Activated CD8-positive, alpha-beta memory T cell treated with anti-CD3 and anti-CD28 coated beads for 1 hour (primary cell): ENCODE measurements around the gene MVB12B.

Source experiments
- DNase-seq, 2 donors: peaks; one replicate each; pipeline ENCODE4 v3.0.0-alpha.2; 2020; ENCODE audit warnings: low read depth in 1 of 2; ENCODE audit errors: extremely low read depth in 1 of 2

Gene MVB12B

DNA sequence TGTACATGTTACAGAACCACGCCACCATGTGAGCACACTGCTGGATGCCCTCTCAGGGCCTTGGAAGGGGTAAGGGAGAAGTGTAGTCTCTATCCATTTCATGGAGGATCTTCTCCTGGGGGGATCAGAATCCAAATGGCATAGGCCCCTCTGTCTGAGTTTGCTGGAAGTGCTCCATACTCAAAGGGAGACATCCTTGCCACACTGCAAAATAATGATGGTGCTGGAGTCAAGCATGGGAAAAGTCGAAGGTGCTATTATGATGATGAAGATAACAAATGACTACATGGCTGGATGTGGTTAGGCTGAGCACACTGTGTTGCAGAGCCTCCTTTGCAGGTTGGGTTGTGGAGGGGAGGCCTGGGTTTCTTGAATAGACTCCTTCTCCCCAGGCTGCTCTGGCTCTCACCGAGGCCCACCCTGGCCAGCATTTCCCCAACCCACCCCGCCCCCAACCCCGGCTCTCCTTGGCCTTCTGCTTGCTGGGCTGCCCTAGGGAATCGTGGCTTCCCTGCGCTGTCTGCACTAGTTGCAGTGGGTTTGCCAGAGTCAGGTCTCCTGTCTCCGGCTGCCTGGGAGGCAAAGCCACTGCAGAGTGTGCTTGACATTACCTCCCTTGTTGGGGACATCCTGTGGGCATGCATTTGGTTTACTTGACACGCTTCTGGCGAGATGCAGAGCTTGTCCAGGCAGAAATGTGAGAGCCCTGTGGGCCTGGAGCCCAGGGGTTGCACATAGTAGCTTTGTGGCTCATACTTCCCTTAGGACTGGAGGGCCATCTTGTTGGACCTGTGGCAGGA is 3.0 kb downstream of the MVB12B start:
- DNase-seq = no peak

DNA sequence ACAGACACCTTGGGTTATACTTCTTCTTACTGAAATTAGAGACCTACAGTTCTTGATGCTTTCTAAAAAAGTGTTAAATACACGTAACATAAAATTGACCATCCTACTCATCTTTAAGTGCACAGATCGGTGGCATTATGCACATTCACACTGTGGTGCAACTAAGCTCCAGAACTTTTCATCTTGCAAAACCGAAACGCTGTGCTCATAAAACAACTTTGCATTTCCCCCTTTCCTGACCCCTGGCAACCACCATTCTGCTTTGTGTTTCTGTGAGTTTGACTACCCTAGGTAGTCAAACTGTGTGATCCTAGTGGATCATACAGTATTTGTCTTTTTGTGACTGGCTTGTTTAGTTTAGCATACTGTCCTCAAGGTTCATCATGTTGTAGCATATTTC is 3.9 kb downstream of the MVB12B start:
- DNase-seq = no peak

DNA sequence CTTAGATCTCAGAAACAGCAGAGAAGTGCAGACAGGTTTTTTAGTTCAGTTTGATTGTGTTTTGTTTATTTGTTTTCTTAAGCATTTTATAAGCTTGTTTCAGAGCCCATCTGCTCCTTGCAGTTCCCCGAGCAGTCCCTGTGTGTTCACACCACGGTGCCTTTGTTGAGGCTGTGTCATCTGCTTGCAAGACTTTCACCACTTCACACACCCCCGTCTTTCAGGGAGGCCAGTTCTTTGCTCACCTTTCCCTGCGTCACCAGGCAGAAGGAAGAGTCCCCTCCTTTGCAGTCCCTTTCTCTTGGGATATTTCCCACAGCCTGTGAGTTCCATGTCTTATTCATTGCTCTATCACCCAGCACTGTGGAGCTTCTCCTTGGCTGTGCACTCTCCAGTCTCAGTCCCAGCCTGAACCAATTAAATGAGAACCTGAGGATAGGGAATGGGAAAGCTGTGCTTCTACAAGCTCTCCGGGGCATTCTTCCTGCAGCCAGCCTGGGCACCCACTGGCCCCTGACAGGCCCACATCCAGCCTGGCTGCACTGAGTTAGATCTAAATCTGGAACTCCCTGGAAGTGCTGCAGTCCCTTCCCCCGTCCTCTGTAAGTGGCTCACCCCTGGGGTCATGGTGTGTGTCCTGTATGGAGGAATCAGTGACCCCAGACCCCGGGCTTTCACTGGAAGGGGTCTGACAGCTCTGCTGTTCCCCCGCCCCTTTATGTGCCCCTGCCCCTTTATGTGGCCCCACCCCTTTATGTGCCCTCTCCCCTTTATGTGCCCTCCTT is 5.5 kb downstream of the MVB12B start:
- DNase-seq = no peak

DNA sequence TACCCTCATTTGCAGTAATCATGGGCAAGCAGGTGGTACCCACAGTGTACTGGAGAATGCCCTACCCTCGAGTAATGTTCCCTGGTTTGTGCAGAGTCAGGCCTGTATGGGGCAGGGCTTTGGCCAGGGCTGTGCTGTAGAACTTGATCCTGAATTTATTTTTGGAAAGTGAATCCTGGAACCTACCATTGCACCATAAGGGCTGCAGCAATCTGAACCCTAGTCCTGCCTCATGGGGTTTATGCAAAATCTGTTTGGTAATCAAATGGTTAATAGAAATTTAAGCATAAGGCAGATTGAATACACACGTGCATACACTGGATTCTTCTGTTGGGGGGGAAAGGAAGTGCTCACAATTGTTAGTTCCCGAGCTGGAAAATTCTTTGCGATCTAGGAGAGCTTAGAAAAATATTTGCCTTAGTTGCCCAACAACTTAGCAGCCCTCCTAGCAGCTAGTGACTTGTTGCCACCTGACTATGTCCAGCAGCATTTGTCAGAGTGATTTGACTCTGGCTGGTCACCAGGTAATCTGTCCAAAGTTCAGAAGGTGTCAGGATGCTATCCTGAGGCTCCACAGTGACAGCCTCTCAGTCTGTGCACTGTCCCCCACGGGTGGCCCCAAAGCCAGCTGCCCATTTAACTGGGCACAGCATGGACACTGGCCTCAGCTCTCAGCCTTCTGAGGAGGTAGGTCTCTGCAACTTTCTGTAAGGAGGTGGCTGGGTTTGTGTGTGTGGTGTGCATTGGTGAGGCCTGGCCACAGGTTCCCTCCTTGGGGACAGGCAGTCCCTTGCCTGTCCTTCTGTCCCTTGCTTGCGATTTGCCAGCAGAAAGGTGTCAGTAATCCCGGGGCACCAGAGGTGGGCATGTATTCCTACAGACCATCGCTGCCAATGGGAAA is 8.3 kb downstream of the MVB12B start:
- DNase-seq = no peak

DNA sequence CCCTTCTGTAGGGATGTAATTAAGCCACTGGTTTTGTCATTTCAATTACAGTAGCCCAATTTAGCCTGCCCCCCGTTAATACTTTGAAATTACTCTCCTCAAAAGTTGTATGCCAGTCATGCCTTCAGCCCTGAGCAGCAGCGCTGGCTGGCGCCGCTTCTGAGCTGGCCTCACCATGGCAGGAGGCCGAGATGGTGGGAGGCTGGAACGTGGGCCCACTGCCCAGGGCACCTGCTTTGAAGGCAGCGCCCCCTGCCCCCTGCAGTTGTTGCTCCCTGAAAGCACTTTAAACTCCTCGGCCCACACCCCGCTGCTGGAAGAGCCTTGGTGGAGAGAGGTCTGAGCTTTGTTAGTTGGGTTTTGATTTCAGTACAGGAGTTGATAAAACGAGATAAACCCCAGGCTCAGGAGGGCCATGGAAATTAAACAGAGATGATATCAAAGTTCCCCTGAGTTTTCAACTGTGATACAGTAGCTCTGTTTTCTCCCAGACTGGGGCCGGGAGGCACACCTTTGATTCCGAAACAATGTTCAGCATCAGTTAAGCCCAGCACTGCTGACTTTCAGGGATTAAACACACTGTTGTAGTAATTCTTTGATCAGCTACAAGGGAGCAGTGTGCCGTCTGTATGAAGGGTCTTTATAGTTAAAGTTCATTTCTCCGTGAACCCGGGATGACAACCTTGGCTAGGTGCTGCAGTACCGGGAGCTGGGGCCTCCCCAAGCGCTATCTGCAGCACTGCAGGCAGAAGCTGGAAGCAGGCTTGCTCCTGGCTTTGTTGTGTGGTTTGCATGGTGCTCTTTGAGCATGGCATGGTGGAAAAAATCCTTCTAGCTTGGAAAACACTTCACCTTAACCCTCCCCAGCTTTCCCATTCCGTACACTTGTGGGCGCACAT is 9.5 kb downstream of the MVB12B start:
- DNase-seq = no peak

DNA sequence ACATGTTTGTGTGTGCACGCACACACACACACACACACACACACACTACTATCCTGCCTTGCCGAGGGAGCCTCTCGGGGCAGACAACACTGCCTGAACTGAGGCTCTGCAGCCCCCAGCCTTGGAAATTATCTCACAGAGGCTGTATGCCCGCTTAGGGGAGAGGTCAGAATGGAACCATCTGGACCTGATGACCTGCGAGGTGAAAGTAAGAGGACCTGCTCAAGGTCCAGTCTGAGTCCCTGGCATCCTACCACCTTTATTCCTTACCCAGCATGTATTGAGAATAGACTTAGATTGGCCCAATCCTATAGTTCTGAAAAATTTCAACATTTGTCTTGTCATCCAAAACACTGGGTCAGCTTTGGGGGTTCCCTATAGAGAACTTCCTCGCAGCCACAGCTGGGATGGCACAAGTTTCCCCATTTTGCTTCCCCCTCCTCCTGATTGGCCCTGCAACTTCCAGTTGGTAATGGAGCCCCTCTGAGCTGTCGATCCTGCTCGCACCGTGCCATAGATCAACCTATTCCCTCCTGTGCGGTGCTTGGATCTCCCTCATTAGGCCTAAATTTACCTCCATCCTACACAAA is 10.2 kb downstream of the MVB12B start:
- no peak for DNase-seq

DNA sequence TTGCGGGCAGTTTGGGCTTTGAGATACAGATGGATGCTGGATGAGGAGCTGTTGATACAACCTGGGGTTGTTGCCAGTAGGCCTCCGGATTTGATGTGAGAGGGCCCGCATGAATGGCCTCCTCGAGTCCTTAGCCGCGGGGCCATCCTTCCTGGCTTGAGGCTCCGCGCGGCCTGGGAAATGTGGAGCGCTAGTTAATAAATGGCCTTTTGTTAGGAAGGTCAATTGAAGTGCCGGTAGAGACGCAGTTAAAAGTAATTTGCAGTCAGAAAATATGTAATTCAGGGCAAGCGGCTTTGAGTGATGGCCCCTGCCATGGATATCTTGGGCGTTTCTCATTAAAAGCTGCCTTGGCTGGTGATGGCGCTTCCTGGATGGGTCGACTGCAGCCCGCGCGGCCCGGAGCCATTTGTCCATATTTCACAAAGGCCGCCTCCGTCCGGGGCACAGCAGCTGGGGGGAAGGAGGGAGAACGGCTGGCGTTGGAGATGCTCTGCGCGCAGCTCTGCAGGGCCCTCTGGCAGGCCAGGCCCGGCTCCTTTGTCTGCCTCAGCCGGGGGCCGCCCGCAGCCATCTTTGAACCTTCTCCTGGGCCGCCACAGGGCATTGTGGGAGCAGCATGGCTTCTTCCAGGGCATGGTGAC is 11.2 kb downstream of the MVB12B start:
- no peak for DNase-seq

DNA sequence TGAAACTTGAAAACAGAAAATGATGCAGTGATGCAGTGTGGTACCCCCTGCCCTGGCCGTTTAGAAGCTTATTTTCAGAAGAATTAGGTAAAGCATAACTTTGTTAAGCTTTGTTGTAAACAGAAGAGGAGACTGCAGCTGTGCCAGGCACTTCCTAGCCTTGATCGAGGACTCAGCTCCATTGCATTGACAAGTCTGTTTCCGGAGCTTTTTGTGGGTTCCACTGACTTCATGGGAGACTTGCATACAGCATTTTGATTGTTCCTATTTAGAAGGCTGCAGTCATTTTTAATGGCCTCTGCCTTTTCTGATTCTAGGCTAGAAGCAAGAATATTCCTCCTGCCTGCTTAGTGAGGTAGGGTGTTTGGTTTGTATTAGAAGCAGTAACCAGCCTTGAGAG is 12.3 kb downstream of the MVB12B start:
- no peak for DNase-seq

DNA sequence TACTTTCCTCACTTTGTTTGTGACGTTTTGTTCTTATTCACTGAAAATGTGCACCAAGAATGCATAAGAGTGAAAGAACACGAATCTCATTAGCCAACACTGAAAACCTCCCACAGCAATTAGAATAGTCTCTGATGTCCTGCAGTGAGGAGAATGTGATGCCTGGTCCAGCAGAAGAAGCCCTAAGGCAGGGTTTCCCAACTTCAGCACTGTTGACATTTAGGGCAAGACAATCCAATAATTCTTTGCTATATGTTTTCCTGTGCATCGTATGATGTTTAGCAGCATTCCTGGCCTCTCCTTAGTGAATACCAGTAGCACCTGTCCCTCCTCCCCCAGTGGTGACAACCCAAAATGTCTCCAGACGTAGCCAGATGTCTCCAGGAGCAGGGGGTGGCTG is 14.8 kb downstream of the MVB12B start:
- no peak for DNase-seq

DNA sequence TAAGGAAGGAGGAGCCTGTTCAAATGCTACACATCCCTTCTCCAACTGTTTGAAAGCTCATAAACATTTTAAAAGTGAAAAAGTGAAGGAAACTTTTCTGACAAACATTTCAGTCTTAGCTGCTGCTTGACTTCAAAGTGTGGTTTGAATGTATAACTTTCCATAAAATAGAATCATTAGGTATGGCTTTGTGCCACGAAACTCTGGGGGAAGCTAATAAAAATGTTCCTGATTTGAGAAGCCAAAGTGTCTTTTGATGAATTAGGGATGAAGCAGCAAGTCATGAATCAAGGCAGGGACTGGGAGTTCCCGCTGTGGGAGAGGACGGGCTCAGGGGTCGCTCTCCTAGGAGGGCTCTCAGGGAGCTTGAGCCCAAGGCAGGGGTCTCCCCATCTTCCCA is 15.3 kb downstream of the MVB12B start:
- DNase-seq = no peak

DNA sequence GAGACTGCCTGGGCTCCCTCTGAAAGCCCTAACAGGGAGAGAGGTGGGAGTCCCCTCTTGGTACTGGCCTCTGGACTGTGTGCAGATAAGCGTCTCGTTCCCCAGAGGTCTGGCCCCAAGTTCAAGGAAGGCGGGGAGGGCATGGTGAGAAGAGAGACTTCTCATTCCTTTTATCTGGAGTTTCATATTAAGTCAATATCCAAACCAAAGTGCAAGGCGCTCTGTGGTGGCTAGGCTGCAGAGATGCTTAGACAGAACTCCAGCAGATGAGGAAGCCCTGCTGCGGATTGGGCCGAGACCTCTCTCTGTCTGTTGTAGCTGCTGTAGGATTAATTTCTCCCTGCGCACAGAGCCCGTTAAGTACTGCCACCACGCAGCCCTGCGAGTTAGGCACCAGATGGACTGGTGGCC is 16.0 kb downstream of the MVB12B start:
- DNase-seq = no peak

DNA sequence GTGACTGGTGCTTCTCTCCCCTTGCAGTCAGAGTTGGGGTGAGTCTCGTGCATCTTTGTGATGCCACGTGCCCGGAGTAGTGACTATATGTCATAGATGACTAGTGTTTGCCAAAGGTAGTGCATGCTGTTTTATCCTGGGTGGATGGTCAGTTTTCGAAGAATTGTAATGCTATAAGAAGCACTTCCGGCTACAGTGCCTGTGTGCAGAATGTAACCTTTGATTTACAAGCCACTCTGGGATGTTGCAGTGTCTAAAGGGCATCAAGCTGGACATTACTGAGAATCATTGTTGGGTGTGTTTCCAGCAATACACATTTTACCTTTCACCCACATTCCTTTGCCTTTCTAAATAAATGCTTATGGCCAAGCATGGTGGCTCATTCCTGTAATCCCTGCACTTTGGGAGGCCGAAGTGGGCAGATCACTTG is 16.7 kb downstream of the MVB12B start:
- DNase-seq = no peak

DNA sequence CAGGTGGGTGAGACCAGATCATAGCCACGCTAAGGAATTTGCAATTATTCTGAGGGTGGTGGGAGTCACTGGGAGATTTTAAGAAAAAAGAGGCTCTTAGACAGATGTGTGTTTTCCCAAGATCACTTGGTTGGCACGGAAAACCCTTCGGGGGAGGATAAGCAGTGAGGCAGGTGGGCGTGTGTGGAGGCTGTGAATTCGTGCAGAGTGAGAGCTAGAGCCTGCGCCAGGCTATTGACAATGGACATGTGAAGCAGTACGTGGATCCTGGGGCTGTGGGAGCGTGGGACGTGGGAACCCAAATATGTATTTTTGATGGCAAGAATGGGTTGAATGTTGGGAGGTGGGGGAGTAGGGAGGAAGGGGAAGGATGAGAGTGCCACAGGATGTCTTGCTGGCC is 19.4 kb downstream of the MVB12B start:
- no peak for DNase-seq

DNA sequence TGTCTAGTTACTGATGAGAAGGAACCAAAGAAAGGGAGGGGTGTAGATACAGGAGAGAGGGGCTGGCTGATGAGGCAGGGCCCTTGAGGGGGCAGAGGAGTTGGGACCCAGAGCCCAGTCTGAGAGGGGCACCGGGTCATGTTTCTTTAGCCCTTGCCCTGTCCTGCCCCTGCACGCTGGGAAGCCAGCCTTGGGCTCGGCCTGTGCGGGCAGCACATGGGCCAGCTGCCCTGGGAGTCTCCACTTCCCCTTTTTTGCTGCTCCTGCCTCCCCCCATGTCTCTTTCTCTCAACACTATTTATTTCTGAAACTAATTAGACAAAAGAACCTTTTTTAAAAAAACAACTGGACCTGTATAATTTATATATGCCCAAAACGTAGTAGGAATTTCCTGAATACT is 20.5 kb downstream of the MVB12B start:
- no peak for DNase-seq

DNA sequence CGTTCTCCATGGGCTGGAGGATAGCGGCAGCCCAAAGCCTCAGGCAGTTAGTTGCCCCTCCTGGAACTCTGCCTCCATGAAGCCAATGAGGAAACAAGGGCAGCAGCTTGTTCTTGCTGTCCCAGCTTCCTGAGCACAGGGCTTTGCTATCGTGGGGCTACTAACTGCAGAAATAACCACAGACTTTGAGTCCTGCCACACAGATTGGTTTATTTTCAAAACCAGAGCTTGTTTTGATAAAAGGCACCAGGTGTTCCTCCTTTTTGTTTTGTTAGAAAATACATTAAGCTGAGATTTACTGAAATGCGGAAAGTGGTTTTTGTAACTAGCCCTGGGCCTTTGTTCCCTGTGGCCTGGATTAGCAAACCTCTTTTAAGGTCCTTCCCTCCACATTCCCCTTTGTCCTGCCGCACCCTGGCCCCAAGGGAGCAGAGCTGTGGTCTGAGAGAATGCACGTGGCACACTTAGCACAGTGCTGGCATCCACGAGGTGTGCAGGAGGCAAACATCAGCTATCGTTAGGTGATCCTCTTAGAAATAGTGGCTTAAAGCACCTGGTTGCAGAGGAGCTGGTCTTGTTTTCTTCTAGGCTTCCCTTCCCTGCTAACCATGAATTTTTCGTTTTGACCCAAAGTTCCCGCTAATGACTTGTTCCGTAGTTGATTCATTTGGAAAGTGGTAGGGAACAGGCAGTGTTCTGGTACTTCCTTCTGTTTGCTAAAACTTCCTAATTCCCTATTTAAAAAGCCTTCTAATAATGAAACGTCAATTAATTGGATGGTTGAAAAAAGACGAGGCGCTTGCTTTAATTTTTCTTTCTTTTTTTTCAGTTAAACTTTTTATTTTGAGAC is 21.5 kb downstream of the MVB12B start:
- no peak for DNase-seq

DNA sequence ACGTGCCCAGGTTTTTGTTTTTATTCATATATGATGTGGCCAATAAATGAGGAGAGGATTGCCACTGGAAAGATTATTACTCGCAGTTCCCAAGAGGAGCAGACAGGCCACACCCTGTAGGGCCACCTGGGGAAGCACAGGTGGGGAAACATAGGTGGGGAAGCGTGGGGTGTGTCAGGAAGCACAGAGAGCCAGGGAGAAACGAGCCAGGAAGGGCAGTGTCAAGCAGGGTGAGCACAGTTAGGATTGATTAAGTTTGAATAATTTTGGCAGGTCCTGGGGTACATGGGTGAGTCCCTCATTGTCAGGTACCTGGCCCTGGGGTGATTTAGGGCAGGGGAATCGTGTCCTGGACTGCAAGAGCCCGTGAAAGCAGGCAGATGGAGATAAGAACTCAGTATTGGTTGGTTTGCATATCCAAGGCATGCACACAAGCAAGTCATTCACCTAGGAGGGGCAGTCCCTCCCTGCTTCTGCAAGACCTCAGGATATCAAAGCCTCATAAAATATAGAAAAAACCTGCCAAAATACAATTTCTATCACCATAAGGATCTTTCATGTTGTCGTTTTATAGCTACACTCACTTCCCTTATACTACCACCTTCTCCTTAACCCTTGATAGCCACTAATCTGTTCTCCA is 22.4 kb downstream of the MVB12B start:
- no peak for DNase-seq

DNA sequence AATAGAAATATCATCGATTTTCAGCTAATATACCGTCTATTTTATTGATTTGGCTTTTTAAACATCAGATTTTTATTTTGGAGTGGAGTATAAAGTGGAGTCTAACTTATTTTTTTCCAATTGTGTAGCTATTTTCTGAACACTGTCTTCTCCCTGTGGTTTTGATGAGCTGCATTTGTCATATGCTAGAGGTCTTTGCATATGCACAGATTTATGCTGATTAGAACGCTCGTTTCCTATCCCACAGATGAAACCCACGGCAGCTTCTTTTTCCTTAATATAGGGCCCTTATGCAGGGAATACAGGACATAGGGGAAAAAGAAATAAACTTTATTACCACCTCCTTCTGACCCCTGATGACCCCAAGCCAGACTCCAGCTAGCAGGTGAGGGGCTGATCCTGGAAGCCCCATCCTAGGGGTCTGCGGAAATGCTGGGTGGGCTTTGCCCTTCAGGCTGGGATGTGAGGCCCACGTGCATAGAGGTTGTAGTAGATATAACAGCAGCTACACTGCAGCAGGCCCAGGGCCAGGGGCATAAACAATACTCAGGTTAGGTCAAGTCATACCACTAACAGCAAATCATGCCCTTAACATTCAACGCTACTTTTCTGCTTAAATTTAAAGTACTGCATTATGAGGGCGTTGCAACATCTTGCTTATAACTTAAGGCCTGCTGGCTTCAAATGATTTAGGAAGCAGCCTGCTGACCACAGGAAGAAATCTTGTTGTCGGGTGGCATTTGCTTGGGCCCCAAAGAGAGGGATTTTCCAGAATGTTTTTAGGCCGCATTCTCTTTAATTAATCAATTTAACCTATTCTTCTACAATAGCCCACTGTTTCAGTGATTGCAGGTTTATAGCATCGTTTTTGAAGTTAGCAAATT is 28.5 kb downstream of the MVB12B start:
- no peak for DNase-seq
